ENCODE measurements around the gene CDH13.

The CDH13 gene

DNA sequence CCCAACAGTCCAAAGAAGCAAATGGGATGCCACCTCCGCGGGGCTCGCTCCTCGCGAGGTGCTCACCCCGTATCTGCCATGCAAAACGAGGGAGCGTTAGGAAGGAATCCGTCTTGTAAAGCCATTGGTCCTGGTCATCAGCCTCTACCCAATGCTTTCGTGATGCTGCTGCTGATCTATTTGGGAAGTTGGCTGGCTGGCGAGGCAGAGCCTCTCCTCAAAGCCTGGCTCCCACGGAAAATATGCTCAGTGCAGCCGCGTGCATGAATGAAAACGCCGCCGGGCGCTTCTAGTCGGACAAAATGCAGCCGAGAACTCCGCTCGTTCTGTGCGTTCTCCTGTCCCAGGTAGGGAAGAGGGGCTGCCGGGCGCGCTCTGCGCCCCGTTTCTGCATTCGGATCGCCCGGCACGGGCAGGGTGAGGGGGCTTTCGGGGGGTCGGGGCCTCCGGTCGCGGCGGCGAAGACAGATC is at the start of gene CDH13:
CDH13 (plus strand) TSS at position 179 of the 471 bp plus-strand sequence.
- DNase-seq: no peak

DNA sequence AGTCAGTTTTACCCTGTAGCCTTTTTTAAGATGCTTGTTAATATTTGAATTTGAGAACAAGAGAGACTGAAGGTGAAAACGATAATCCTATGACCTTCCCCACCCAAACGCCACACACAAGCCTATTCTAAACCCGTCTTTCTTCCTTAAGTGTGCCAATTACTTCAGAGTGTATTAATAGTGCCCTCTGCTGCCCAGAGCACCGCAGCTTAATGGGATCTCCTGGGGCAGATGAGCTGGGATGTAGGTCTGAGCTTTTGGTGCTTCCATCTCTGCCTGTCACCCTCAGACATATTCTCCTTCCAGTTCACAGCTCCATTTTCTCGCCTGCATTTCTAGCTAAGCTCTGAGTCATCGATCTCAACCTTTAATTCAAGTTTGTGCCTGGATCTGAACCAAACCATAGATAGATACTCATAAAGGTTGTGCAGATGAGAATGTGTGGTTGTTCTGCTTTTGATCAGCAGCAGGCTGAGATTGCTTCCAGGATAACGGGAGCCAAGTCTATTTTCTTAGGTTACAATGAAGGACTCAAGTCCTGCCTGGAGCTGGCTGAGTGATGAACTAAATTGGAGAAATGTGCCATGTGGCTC is 46.4 kb upstream of the CDH13 start:
- no peak for DNase-seq

- no peak for DNase-seq
Observed at GRCh38 chr16:82582975-82583374, 43.8 kb upstream of the CDH13 start.

- DNase-seq: no peak
Observed at GRCh38 chr16:82583422-82583821, 43.3 kb upstream of the CDH13 start.

- DNase-seq: no peak
Observed at GRCh38 chr16:82584553-82585152, 42.1 kb upstream of the CDH13 start.

GRCh38 chr16:82585675-82586074 is 41.1 kb upstream of the CDH13 start:
- no peak for DNase-seq

GRCh38 chr16:82586130-82586529 is 40.6 kb upstream of the CDH13 start:
- DNase-seq: no peak

GRCh38 chr16:82587289-82587688 is 39.5 kb upstream of the CDH13 start:
- no peak for DNase-seq

GRCh38 chr16:82589407-82589806 is 37.4 kb upstream of the CDH13 start:
- no peak for DNase-seq

DNA sequence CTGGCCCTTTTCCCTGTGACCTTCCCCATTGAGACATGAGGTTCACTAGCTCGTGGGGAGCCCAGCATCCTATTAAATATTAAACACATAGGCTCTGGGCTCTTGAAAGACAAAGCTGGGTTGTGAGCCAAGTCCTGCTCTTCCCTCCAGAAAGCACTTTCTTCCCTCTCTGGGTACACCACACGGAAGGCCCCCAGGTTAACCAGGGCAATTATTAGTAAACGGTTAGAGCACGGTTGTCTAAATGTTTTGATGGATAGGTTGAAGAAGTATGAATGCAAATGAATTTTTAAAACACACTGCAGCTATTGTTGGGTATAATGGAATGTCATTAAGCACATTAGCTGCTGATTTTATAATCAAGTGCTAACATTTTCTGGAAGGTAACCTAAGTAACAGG is 32.7 kb upstream of the CDH13 start:
- no peak for DNase-seq

- no peak for DNase-seq
Observed at GRCh38 chr16:82598771-82599170, 28.0 kb upstream of the CDH13 start.

DNA sequence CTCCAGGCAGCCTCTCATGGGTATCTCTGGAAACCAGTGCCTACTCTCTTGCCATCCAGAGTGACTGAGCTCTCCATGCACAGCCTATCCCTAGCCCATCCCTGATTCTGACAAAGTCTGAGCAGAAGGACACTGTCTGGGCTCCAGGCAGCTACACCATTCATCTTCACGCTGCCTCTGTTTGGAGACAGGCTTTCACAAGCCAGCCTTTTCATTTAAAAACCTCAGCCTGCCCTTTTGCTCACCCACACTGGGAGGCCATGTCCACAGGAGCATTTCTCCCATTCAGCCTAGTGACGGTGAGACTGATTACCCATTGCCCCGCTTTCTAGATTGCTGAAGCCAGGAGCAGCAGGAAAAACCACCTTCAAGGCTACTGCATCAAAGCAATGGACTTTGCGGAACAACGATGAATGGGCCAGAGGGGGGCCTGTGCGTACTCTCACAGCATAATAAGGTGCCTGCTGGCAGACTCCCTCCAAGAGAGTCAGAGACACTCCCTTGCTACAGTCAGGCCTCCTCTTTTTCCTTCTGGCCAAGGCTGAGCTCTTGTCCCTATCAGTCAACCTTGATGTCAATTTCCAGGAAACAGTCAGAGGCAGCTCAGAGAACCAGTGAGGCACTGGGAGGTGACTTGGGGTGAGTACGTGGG is 24.7 kb upstream of the CDH13 start:
- DNase-seq: no peak

DNA sequence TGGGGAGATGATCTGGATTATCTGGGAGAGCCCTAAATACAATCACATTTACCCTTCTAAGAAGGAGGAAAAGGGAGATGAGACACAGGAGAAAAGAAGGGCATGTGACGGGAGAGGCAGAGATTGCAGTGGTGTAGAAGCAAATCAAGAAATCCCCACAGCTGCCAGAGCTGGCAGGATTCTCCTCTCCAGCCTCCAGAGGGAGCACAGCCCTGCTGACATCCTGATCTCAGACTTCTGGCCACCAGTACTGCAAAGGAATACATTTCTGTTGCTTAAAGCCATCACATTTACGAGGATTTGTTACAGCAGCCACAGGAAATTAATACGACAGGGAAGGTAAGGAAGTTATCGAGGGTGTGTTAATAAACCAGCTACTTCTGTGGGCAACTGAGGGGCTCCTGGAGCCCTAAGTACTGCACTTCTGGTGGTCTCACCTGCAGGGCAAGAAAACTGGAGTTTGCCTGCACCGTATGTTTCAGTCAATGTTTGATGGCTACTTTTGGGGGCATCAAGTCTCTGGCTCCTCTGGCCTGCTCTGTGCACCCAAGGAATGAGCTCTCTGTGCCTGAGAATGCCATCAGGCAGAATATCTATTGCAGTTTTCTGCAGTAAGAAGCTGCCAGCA is 22.9 kb upstream of the CDH13 start:
- DNase-seq: no peak

DNA sequence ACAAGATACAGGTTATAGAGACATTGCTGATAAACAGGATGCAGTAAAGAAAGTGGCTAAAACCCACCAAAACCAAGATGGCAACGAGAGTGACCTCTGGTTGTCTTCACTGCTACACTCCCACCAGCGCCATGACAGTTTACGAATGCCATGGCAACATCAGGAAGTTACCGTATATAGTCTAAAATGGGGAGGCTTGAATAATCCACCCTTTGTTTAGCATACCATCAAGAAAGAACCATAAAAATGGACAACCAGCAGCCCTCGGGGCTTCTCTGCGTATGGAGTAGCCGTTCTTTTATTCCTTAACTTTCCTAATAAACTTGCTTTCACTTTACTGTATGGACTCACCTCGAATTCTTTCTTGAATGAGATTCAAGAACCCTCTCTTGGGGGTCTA is 21.7 kb upstream of the CDH13 start:
- DNase-seq: no peak

DNA sequence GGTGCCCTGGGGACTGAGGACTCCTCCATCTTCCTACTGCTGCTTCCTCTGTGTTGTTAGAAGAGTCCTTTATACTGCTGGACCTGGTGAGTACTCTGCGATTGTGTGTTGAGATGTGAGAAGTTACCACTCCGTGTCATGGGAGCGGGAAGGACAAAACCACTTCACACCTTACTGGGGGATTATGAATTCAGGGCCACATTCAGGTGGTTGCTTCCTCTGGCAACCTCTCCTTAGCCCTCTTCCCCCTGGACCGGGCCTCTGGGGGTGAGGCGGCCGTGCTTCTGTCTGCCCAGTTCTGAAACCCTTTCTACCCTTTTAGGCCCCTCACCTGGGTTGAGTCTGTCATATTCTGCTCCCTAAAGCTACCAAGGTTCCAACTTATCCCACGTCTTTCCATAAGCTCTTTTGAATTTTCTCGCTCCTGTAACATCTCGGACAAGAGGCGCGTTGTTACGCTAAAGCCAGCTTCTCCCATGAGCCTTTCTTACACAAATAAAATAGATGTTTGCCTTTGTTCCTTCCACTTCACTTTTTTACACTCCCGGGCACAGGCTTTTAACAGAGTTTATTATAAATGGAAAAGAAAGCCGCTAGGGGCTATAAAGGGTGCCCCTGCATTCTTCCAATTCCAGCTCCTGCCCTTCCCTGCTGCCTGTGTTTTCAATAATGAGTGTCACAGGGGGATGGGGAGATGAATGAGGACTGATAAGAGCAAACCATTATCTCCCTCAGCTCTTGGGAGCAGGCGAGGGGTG is 20.7 kb upstream of the CDH13 start:
- DNase-seq: no peak

GRCh38 chr16:82609140-82609539 is 17.6 kb upstream of the CDH13 start:
- no peak for DNase-seq

DNA sequence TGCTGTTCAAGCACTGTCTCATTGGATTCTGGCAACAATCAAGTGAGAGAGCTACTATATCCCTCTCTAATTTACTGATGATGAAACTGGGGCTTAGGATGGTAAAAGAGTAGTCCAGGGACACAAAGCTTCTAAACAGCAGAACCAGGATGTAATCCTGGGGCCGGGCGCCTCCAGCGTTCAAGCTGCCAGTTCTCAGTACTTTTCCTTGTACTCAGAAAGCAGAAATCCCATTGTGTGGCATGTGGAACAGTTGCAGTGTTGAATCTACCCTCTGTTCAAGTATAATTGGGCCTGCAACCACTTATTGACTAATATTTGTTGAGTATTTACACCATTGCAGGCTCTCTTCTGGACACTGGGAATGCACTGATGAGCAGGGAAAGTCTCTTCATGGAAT is 14.5 kb upstream of the CDH13 start:
- DNase-seq: no peak

DNA sequence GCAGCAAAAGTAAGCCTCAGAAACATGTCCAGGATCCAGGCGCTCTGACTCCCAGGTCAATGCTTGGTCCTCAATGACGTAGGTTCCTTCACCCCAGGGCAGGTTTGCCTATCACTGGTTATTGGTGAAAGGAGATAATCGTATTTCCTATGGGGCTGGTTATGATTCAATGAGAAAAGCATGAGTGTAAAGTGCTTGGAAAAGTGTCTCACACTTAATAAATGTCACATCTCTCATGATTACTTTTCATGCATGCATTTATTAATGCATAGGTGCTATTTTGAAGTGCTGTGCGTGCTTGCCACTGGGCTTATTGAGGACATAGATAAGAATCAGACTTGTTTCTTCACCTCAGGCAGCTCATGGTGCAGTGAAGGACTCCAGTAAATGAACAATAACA is 10.4 kb upstream of the CDH13 start:
- no peak for DNase-seq

DNA sequence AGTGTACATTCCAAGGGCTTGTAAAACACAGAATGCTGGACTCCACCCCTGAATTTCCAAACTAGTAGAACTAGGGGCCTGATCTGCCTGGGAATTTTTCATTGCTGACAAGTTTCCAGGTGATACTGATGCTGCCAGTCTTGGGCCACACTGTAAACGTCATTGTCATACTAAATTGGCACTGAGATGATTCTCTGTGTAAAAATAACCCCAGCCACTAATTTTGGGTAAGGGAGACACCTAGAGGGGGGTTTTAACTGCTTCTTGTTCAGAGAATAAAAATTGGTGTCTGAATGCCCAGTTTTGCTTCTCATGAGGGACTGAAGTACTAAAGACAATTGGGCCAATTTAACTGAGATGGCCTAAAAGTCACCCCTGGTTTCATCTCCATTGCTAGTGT is 5.0 kb upstream of the CDH13 start:
- DNase-seq: no peak

DNA sequence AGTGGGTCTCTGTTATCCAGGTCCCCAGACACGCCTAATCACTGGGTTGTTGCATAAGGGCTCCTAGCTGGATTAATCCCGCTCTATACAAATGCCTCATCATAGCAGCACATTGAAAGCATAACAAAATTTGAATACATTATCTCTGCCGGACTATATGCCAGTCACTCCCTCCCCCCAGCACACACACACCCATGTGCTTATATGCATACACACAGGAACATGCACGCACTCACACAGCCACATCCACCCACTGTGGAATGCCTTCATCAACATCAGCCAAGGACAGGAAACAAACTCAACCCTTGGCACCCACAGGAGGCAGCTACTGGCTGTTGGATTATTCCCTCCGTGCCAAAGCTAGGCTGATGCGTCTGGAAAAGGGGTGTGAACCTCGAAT is 3.5 kb upstream of the CDH13 start:
- DNase-seq: no peak

GRCh38 chr16:82625066-82625968 is 1.5 kb upstream of the CDH13 start:
- no peak for DNase-seq

DNA sequence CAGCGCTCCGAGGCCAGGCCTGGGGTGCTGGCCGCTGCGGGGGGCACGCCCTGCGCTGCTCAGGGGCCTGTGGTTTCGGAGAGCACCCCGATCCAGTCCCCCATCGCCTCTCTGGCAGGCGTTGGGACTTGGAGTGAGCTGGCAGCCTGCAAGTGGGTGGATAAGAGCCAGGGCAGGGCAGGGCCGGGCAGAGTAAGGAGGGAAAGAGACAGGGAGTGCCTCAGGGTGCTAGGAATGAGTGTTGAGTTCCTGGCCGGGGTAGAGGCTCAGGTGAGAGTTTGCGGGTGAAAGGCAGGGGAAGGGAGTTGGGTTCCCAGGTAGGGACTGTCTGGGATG is 1.3 kb downstream of the CDH13 start:
- DNase-seq: no peak

Data from activated CD4-positive, alpha-beta T cell treated with anti-CD3 and anti-CD28 coated beads for 4 hours (primary cell).